SK-N-SH treated with all-trans-retinoic acid at 6 μM for 48 hours (cell line): ENCODE data around the gene OXSR1.

Experiments used
- ARNTL ChIP-seq: fragments of 450-650 bp; formaldehyde crosslinking; IDR thresholded peaks from 2 replicates; pipeline ENCODE4 v1.5.0; 2020; ENCODE audit warnings: low read depth, mild to moderate bottlenecking, moderate library complexity, borderline replicate concordance
- CREB5 ChIP-seq: fragments of 250-450 bp; sonication (Bioruptor Pico); IDR thresholded peaks from 2 replicates; pipeline ENCODE4 v1.5.1; 2020; ENCODE audit warnings: low read depth, mild to moderate bottlenecking, moderate library complexity
- ESRRG ChIP-seq: fragments of 250-450 bp; sonication (Bioruptor Pico); IDR thresholded peaks from 2 replicates; pipeline ENCODE4 v1.6.1; 2021; ENCODE audit warnings: mild to moderate bottlenecking
- GLIS3 ChIP-seq: fragments of 250-450 bp; sonication (Bioruptor Pico); IDR thresholded peaks from 2 replicates; pipeline ENCODE4 v1.5.0; 2020; ENCODE audit warnings: mild to moderate bottlenecking, moderate library complexity
- OSR1 ChIP-seq: fragments of 250-450 bp; sonication (Bioruptor Pico); IDR thresholded peaks from 2 replicates; pipeline ENCODE4 v1.8.0; 2022; ENCODE audit warnings: moderate library complexity, mild to moderate bottlenecking, inconsistent platforms
- POU6F1 ChIP-seq: fragments of 250-450 bp; sonication (Bioruptor Pico); IDR thresholded peaks from 2 replicates; pipeline ENCODE4 v1.8.0; 2021; ENCODE audit warnings: low read depth, mild to moderate bottlenecking, moderate library complexity, borderline replicate concordance
- PPARA ChIP-seq: fragments of 250-450 bp; sonication (Bioruptor Pico); IDR thresholded peaks from 2 replicates; pipeline ENCODE4 v1.5.0; 2020; ENCODE audit warnings: mild to moderate bottlenecking, borderline replicate concordance
- RARB ChIP-seq: fragments of 250-450 bp; sonication (Bioruptor Pico); IDR thresholded peaks from 2 replicates; pipeline ENCODE4 v1.8.0; 2021; ENCODE audit warnings: mild to moderate bottlenecking, moderate library complexity
- TSHZ2 ChIP-seq: fragments of 250-450 bp; sonication (Bioruptor Pico); IDR thresholded peaks from 2 replicates; pipeline ENCODE4 v1.5.0; 2020; ENCODE audit warnings: mild to moderate bottlenecking, moderate library complexity
- ZC3H10 ChIP-seq: fragments of 250-450 bp; sonication (Bioruptor Pico); IDR thresholded peaks from 2 replicates; pipeline ENCODE4 v1.5.1; 2021; ENCODE audit warnings: mild to moderate bottlenecking, moderate library complexity
- ZFP30 ChIP-seq: fragments of 450-650 bp; formaldehyde crosslinking; IDR thresholded peaks from 2 replicates; pipeline ENCODE4 v1.5.0; 2022; ENCODE audit warnings: mild to moderate bottlenecking, moderate library complexity
- ZNF70 ChIP-seq: fragments of 450-650 bp; formaldehyde crosslinking; IDR thresholded peaks from 2 replicates; pipeline ENCODE4 v1.5.0; 2020; ENCODE audit warnings: mild to moderate bottlenecking, moderate library complexity

GRCh38 chr3:38210141-38210757 is 44.9 kb downstream of the OXSR1 start:
- TF ChIP-seq POU6F1: no peak
- no peak for TF ChIP-seq ARNTL (CRISPR knock-in tag)
- TF ChIP-seq ZFP30 (CRISPR knock-in tag): no peak
- TF ChIP-seq CREB5 (CRISPR knock-in tag): no peak
- TF ChIP-seq RARB: no peak
- no peak for TF ChIP-seq GLIS3 (CRISPR knock-in tag)
- no peak for TF ChIP-seq PPARA (CRISPR knock-in tag)
- no peak for TF ChIP-seq TSHZ2 (CRISPR knock-in tag)
- TF ChIP-seq ZC3H10 (CRISPR knock-in tag): no peak
- no peak for TF ChIP-seq ESRRG (CRISPR knock-in tag)
- no peak for TF ChIP-seq OSR1 (CRISPR knock-in tag)
- TF ChIP-seq ZNF70 (CRISPR knock-in tag): no peak
